Heart left ventricle (tissue), 16 donors: Measurements from ENCODE around the gene TNRC6C. TPM values are rescaled to one million over a fixed set of nuclear protein-coding genes. Genes with fewer than 3 reads are reported as not detected.
"Not testable (repeated sequence)": the region's sequence is repeated elsewhere in the genome, so short reads cannot be mapped to it uniquely, and the experiment has no call there.

Source experiments
- ATAC-seq, 4 donors: fragments of 200-7000 bp; cut with Tn5 transposase; one replicate each; pipeline ENCODE4 v1.9.1; 2020 to 2022; ENCODE audit warnings: moderate library complexity in 4 of 4, mild to moderate bottlenecking in 3 of 4, moderate number of reproducible peaks in 1 of 4
- DNase-seq, 5 donors: peaks; one replicate each; pipeline ENCODE4 v3.0.0-alpha.2; 2020
- H3K27ac ChIP-seq, 12 donors: fragments of 200-600 bp; sonication (generic) in 4 of 12; one replicate each; pipeline versions ENCODE4 v1.5.0 to v1.8.0; 2016 to 2022; ENCODE audit warnings: mild to moderate bottlenecking in 2 of 12
- H3K27me3 ChIP-seq, 9 donors: fragments of 200-600 bp; sonication (generic) in 2 of 9; one replicate each; pipeline versions ENCODE4 v1.5.1 to v1.8.0; 2016 to 2022; ENCODE audit warnings: mild to moderate bottlenecking in 3 of 9
- H3K36me3 ChIP-seq, 9 donors: fragments of 200-600 bp; sonication (generic) in 2 of 9; one replicate each; pipeline versions ENCODE4 v1.5.0 to v1.8.0; 2018 to 2022; ENCODE audit warnings: mild to moderate bottlenecking in 2 of 9
- H3K4me1 ChIP-seq, 12 donors: fragments of 200-600 bp; sonication (generic) in 4 of 12; one replicate each; pipeline versions ENCODE4 v1.5.0 to v1.8.0; 2016 to 2022; ENCODE audit warnings: mild to moderate bottlenecking in 3 of 12
- H3K4me3 ChIP-seq, 12 donors: fragments of 200-600 bp; sonication (generic) in 4 of 12; one replicate each; pipeline versions ENCODE4 v1.5.0 to v1.8.0; 2017 to 2022; ENCODE audit warnings: mild to moderate bottlenecking in 9 of 12, moderate library complexity in 4 of 12
- H3K9me3 ChIP-seq, 12 donors: fragments of 200-600 bp; sonication (generic) in 4 of 12; one replicate each; pipeline versions ENCODE4 v1.5.0 to v1.8.0; 2016 to 2022; ENCODE audit warnings: mild to moderate bottlenecking in 1 of 12
- POLR2A ChIP-seq, 2 donors: fragments of 450-650 bp; IDR thresholded peaks; one replicate each; pipeline ENCODE4 v1.6.1; 2017; ENCODE audit warnings: antibody characterized with exemption in 2 of 2, mild to moderate bottlenecking in 2 of 2, moderate library complexity in 2 of 2
- WGBS, 4 donors: extraction: QIAGEN DNeasy Blood & Tissue Kit in 2 of 4; methylation state at CpG; one replicate each; pipeline versions ENCODE4 v1.1.5 to v1.1.7; 2013 to 2018; 5-methylcytosine and 5-hydroxymethylcytosine counted together
- intact Hi-C, 10 donors: fragments of 100-400 bp; cut with DNase I; formaldehyde crosslinking; loops; one replicate each; pipeline versions ENCODE4 v1.11.1 to v1.14.2; 2022
- polyA plus RNA-seq, 2 donors: library from polyadenylated mRNA; stranded (reverse); fragments of 200-250 nt; gene quantifications; one replicate each; pipeline ENCODE4 v1.2.3, GENCODE V29; 2013
- total RNA-seq, 9 donors: library from RNA; depleted of rRNA in 2 of 9; stranded (reverse); fragments of >200 nt in 2 of 9; fragmentation: NEBNext Ultra II Directional in 3 of 9; extraction: Animal tissue kit (Norgen Biotek cat#: 25700) in 3 of 9; gene quantifications; one replicate each; pipeline versions ENCODE4 v1.1.0 to v1.2.4, GENCODE V29; 2016 to 2023
- TF ChIP-seq, protein P1 (sequence below), 12 donors: fragments of 200-600 bp; sonication (generic) in 4 of 12; IDR thresholded peaks; one replicate each; pipeline versions ENCODE4 v1.5.0 to v1.8.0; 2018 to 2022; ENCODE audit warnings: antibody characterized with exemption in 12 of 12, mild to moderate bottlenecking in 5 of 12
- donor health status: ischemic (EF 13 %, LVEDD 7.1; RV severe dilation, severe dysfunction).
- donor health status: healthy with polysubstance abuse.
- donor health status: DM: no; HTN: yes; CAD: no.
- donor health status: DM: no; HTN: no; CAD: no.
- donor health status: ischemic (EF 25% LVEDD 6.9; RV normal size, moderate dysfunction).
- donor health status: ischemic (EF 25% LVEDD 5.7; RV mildly dilated, moderate dysfunction).
- donor health status: healthy.
- donor health status: DM: yes; HTN: yes; CAD: no.
- donor health status: ischemic (EF 35%, LVEDD 5.7; RV mildly dilated, moderate dysfunction).
- donor health status: nonischemic (EF 11% LVEDD 7.7; RV severe dilation, severe dysfunction).
- donor health status: DM: yes; HTN: yes; CAD: no.
- donor health status: PGD.
- donor health status: ischemic (EF 29% LVEDD 5.4; RV normal size, mild dysfunction).
- donor health status: nonischemic (EF 23%, LVEDD 6.1; RV moderate dilation, normal function).

The TNRC6C gene
- total and polyA plus RNA-seq, 11 donors: 7.7 to 24.7 (median 19.0) TPM

DNA sequence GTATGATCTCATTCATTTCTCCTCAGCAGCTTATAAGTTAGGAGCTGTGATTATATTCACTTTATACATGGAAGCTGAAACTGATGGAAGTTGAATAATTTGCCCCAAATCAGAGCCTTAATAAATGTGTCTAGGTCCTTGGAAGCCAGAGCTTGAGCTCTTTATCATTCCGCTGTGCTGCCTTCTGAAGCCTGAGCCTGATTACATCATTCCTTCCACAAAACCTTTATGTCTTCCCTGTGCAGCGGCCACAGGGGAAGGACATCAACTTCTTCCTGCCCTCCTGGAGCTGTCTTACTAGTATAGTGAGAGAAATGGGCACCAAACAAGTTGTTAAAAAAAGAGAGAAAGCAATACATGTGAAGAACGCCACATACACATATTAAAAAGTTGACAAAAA, 6.8 kb downstream of the TNRC6C start:
- intact Hi-C loops: no loop called here

DNA sequence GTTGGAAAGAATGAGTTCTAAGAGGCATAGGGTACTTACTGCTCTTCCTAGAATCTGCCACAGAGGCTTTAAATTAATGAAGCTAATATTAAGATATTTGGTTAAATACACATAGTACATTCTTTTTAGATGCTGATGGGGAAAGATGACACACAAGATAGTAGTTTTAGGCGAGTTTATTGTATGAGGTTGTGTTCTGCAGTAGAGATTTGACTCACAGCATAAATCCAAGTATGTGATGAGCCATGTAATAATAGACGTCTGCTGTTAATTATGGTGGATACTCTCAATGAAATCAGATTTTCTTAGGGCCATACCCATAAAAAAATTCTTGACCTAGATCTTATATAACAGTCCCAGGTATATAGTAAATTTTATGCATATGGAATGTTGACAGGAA, 8.0 kb downstream of the TNRC6C start:
- Histone ChIP-seq H3K4me1 (peaks cover 5 to 88% (median 58%) of the 10 kb centered on the region in 12 donors), H3K4me3 (no peak overlapping the region), H3K27ac (peak overlapping the region in 1 of 12 donors; percentile 6), H3K36me3 (no peaks in the 10 kb centered on the region), H3K27me3 (no peaks in the 10 kb centered on the region), H3K9me3 (no peaks in the 10 kb centered on the region)
- DNase-seq: no peak
- no peak for ATAC-seq
- intact Hi-C loops: no loop called here
- no peak for TF ChIP-seq POLR2A (IDR thresholded peaks at IDR 0.05)
- TF ChIP-seq, protein P1, sequence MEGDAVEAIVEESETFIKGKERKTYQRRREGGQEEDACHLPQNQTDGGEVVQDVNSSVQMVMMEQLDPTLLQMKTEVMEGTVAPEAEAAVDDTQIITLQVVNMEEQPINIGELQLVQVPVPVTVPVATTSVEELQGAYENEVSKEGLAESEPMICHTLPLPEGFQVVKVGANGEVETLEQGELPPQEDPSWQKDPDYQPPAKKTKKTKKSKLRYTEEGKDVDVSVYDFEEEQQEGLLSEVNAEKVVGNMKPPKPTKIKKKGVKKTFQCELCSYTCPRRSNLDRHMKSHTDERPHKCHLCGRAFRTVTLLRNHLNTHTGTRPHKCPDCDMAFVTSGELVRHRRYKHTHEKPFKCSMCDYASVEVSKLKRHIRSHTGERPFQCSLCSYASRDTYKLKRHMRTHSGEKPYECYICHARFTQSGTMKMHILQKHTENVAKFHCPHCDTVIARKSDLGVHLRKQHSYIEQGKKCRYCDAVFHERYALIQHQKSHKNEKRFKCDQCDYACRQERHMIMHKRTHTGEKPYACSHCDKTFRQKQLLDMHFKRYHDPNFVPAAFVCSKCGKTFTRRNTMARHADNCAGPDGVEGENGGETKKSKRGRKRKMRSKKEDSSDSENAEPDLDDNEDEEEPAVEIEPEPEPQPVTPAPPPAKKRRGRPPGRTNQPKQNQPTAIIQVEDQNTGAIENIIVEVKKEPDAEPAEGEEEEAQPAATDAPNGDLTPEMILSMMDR (IDR thresholded peaks at IDR 0.05): no peak
- 73 to 86% (median 75%) methylated on average over 2 of the region's 2 CpGs for WGBS, 4 donors

More for the DNA sequence above, 6.8 kb downstream of the TNRC6C start:
- 72 to 85% (median 77%) methylated on average over 3 of the region's 3 CpGs for WGBS, 4 donors
- Histone ChIP-seq H3K4me3 (no peak overlapping the region), H3K4me1 (peaks cover 9 to 93% (median 66%) of the 10 kb centered on the region in 12 donors), H3K27ac (peak overlapping the region in 2 of 12 donors; percentile 17 to 24), H3K9me3 (no peaks in the 10 kb centered on the region), H3K36me3 (no peaks in the 10 kb centered on the region), H3K27me3 (no peaks in the 10 kb centered on the region)
- DNase-seq (no peak), ATAC-seq (no peak)
- TF ChIP-seq, protein P1 (IDR thresholded peaks at IDR 0.05): no peak
- no peak for TF ChIP-seq POLR2A (IDR thresholded peaks at IDR 0.05)

DNA sequence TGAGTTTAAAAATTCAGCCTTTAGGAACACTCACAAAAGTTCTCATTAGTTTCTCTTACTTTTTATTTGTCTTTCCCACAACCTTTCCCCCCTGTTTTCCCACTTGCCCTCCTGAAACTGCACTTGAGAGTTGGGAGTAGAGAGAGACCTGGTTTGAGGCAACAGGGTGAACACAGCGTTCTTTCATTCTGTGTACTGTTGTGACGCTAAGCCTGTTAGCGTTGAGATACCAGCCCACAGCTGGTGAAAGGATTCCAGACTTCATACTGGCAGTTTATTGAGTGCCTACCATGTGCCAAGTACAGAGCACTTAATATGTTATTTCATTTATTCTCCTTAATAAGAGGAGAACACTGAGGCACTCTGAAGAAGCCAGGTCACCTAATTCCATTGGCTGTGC, 10.3 kb downstream of the TNRC6C start:
- peak overlapping the region in 8 of 12 donors; percentile 0 to 76 (median 54) for H3K27ac ChIP-seq
- WGBS, 4 donors: 56 to 65% (median 62%) methylated on average over 3 of the region's 3 CpGs
- ATAC-seq (peak; percentile 91 to 95 (median 95)), DNase-seq (no peak)
- no peaks in the 10 kb centered on the region for H3K36me3 ChIP-seq
- no peaks in the 10 kb centered on the region for H3K27me3 ChIP-seq
- TF ChIP-seq, protein P1 (IDR thresholded peaks at IDR 0.05): no peak
- no peak for TF ChIP-seq POLR2A (IDR thresholded peaks at IDR 0.05)
- no peaks in the 10 kb centered on the region for H3K9me3 ChIP-seq
- intact Hi-C loops: no loop called here
- H3K4me1 ChIP-seq: peaks cover 0 to 67% (median 37%) of the 10 kb centered on the region in 12 donors
- no peak overlapping the region for H3K4me3 ChIP-seq

DNA sequence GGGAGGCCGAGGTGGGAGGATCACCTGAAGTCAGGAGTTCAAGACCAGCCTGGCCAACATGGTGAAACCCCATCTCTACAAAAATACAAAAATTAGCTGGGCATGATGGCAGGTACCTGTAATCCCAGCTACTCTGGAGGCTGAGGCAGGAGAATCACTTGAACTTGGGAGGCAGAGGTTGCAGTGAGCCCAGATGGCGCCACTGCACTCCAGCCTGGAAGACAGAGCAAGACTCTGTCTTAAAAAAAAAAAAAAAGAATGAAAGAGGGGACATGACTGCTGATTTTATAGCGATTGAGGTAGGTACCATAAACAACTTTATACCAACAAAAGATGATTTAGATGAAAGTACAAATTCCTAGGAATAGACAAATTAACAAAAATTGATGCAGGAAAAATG, 13.8 kb downstream of the TNRC6C start:
- H3K4me1 ChIP-seq: peaks cover 0 to 45% (median 21%) of the 10 kb centered on the region in 12 donors
- ATAC-seq: not testable (repeated sequence)
- WGBS, 4 donors: 91 to 96% (median 93%) methylated on average over 3 of the region's 3 CpGs

DNA sequence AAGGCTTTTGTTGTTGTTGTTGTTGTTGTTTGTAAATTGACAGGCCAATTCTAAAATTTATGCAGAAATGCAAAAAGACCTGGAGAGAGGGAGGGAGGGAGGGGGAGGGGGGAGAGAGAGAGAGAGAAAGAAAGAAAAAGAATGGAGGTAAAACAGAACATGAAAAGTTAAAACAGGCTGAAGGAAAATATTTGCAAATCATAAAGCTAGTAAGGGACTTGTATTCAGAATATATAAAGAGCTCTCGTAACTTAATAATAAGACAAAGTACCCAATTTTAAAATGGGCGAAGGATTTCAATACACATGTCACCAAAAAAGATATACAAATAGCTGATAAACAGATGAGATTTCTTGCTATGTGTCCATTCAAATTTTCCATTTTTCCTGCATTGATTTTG, 15.4 kb downstream of the TNRC6C start:
- H3K27me3 ChIP-seq: no peaks in the 10 kb centered on the region
- DNase-seq (no peak), ATAC-seq (no peak)
- H3K9me3 ChIP-seq: no peaks in the 10 kb centered on the region
- H3K27ac ChIP-seq: no peak overlapping the region
- H3K36me3 ChIP-seq: no peaks in the 10 kb centered on the region
- no peak overlapping the region for H3K4me3 ChIP-seq
- H3K4me1 ChIP-seq: peaks cover 0 to 36% (median 16%) of the 10 kb centered on the region in 12 donors
- intact Hi-C loops: no loop called here
- TF ChIP-seq, protein P1 (IDR thresholded peaks at IDR 0.05): no peak
- TF ChIP-seq POLR2A (IDR thresholded peaks at IDR 0.05): no peak
- 95 to 100% (median 99%) methylated on average over 2 of the region's 2 CpGs for WGBS, 4 donors

More for the DNA sequence above, 13.8 kb downstream of the TNRC6C start:
- intact Hi-C loops, H3K36me3 ChIP-seq, DNase-seq, H3K4me3 ChIP-seq, H3K27me3 ChIP-seq, H3K27ac ChIP-seq, H3K9me3 ChIP-seq: not testable (repeated sequence)
